COR-L47 (cell line): ENCODE data around the gene UBASH3B.
"Not testable (repeated sequence)": the region's sequence is repeated elsewhere in the genome, so short reads cannot be mapped to it uniquely, and the experiment has no call there.

Experiments used
- DNase-seq: peaks from one replicate; lab custom pipeline; 2025; lab: John Stamatoyannopoulos, UW

UBASH3B gene

DNA sequence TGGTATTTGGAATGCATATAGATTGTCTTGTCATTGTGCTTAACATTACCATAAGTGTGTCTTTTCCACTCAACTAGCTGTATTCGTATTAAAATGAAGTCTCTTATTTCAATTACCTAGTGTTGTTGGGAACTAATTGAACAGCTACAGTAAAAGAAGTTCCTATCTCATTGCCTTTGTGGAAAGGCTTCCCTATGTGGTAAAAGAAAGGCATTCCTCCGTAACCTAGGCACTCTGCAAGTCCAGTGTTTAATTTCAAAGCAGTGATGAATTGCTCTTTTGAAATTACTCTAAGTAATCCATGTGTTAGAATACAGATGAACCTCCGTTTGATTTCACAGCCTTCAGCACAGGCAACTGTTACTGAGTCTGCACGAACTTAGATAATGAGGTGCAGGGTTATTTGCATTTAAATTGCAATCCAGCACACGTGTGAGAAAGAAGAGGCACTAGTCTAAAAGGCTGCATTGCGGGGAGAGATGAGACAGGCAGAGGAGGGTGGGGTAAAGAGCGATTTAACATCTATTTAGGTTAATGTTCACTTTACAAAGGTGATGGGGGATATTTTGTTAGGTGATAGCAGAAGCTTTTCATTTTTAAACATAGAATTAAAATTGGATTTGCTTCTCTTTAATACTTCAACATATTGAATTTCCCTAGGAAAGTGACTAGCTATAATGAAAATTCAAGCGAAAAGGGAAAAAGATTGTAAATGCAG is 157.8 kb downstream of the UBASH3B start:
- no peak for DNase-seq

DNA sequence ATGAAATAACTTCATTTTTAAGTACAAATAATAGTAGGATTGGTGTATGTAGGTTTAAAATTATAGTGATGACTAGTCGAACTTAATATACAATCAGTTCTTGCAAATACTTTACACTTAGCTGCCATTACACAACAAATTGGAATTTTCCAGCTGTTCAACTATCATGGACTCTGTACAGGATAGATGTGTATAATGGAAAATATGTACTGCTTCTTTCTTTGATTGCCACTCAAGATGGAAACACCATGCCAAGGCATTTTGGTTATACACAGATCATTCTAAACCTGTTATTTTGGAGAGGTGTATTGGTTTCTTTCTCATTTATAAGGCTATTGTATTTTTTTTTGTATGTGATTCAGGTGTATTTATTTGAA is 158.4 kb downstream of the UBASH3B start:
- no peak for DNase-seq

GRCh38 chr11:122814401-122814800 is 158.9 kb downstream of the UBASH3B start:
- no peak for DNase-seq

GRCh38 chr11:122815900-122816299 is 160.4 kb downstream of the UBASH3B start:
- DNase-seq, result no peak

- no peak for DNase-seq
These were observed 161.4 kb downstream of the UBASH3B start for GRCh38 chr11:122816761-122817520.

GRCh38 chr11:122820158-122820557 is 164.6 kb downstream of the UBASH3B start:
- DNase-seq, result no peak

GRCh38 chr11:122821169-122821568 is 165.6 kb downstream of the UBASH3B start:
- no peak for DNase-seq

DNA sequence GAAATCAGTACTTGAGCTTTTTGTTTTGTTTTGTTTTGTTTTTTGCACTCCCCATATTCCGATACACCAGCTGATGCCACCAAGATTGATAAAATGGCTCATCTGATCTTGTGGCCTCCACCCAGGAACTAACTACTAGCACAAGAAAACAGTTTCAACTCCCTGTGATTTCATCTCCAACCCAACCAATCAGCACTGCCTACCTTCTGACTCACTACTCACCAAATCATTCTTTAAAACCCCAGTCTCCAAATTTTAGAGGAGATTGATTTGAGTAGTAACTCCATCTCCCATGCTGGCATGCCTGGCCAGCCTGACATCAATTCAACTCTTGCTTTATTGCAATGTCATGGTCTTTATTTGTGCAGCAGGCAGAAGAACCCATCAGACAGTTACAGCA is 166.7 kb downstream of the UBASH3B start:
- no peak for DNase-seq

DNA sequence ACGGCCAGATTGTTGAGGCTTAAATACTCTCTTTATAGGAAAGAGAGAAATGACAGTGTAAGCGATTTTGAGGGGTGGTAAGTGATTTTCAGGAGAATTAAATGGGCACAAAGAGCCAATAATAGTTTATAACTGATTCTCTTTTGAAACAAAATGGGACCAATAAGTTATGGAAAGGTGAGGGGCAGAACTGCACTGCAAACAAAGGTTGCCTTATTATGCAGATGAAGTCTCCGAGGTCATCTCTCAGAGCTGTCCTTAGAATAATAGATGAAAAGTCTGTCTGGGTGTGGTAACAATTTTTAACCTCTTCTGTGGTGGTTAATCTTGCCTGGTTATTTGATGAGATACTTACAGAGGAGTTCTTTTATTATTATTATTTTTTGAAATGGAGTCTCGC is 168.0 kb downstream of the UBASH3B start:
- DNase-seq, result no peak

GRCh38 chr11:122829371-122829770 is 173.8 kb downstream of the UBASH3B start:
- not testable (repeated sequence) for DNase-seq

DNA sequence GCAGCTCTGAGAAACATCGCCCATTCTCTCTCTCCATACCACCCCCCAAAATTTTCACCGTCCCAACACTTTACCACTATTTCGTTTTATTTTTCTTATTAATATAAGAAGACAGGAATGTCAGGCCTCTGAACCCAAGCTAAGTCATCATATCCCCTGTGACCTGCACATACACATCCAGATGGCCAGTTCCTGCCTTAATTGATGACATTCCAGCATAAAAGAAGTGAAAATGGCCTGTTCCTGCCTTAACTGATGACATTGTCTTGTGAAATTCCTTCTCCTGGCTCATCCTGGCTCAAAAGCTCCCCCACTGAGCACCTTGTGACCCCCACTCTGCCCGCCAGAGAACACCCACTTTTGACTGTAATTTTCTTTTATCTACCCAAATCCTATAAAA is 176.8 kb downstream of the UBASH3B start:
- not testable (repeated sequence) for DNase-seq

DNA sequence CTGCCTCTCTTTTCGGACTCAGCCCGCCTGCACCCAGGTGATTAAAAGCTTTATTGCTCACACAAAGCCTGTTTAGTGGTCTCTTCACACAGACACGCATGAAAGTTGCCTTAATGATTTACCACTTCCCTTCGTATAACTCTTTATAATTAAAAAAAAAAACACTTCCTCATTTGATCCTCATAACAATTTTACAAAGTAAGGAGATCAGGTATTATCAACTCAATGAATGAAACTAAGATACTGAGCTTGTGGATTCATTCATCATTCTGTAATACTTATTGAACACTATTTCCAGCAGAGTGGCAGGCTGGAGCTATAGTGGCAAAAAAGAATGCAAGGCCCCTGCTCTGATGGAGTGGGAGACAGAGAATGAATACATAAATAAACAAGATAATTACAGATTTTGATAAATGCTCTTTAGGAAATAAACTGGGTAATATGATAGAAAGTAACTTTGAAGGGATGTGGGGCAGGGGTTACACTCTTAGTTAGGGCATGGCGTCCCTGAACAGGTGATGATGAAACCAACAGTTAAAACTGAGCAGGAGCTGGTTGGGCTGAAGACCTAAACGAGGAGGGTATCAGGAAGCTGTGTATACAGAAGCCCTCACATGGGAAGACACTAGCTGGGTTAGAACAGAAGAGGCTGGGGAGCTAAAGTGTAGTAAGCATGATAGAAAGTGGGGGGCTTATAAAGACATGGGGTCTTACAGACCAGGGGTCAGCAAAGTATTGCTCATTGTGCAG is 177.4 kb downstream of the UBASH3B start:
- no peak for DNase-seq

GRCh38 chr11:122833846-122834464 is 178.4 kb downstream of the UBASH3B start:
- DNase-seq, result no peak

DNA sequence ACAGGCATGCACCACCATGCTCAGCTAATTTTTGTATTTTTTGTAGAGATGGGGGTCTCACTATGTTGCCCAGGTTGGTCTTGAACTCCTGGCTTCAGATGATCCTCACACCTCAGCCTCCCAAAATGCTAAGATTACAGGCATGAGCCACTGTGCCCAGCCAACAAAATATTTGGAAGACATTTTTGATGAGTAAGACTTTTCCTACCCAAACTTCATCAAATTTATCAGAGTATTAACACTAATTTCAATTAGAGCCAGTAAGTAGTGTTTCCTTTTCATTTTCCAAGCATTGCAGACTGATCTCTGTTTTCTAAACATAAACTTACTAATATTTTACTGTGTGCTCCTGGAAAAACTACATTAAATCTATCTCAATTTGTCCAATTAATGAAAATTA is 181.4 kb downstream of the UBASH3B start:
- DNase-seq, result no peak

- no peak for DNase-seq
These were observed 182.2 kb downstream of the UBASH3B start for GRCh38 chr11:122837528-122838346.

DNA sequence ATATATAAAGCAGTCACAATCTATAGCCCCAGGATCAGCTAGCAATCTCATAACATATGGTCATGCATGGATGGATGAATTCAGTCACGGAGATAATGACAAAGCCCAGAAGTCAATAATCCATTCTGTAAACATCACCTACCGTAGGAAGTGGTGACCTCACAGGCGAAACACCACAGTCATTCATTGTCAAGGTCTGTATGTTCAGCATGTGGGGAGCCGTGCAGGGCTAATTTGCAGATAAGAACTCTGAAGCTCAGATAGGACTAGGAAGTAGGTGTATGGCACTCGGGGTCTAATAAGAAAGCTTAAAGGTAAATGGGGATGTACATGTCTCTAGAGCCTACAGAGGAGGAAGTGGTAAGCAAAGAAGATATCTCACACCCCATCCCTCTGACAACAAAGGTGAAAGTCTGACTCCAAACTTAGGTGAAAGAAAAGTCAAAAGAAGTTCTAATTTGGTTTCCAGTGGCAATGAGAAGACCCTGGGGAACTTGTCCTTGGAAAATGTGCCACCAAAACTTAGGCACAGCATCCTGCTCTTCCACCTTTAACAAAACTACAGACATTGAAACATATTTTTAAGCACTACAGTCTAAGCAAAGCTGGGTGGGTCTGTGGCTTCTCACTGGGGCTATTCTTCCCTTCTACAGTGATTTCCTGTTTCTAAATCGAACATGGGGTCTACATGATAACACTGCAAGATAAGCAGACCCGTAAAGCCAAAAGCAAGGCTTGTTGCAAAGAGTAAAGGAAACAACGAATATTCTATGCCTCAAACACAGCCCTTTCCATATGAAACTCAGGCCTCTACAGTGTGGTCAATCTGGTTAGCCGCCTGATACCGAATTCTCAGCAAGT is 188.0 kb downstream of the UBASH3B start:
- peak; percentile 9 for DNase-seq

GRCh38 chr11:122847466-122847865 is 191.9 kb downstream of the UBASH3B start:
- DNase-seq, result no peak

DNA sequence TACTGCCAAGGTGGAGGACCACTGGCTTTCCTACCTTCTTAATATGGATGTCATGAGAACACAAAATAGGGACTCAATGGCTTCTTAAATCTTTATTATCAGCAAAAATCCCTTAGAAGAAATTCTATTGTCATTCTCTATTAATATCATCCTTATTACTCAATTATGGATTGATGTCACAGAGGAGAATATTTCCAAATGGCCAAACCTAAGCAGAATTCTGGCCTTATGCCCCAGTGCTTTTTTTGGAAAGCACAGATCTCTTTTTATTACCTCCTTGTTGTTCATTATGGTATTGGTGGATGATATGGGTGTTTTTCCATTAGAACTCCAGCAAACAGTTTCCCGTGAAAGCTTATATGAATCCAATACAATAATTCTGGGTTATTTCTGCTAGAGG is 192.7 kb downstream of the UBASH3B start:
- DNase-seq, result no peak

GRCh38 chr11:122850076-122850631 is 194.6 kb downstream of the UBASH3B start:
- no peak for DNase-seq

GRCh38 chr11:122851366-122851966 is 195.9 kb downstream of the UBASH3B start:
- DNase-seq, result no peak
